GM12878 (cell line): ENCODE measurements around the gene HDDC3. TPM values are rescaled to one million over a fixed set of nuclear protein-coding genes. Genes with fewer than 3 reads are reported as not detected.

Source experiments
- ATF2 ChIP-seq: IDR thresholded peaks from 2 replicates; pipeline ENCODE4 v1.6.1; 2012; ENCODE audit warnings: low read length, inconsistent platforms
- BACH1 ChIP-seq: fragments of 450-650 bp; IDR thresholded peaks from 2 replicates; pipeline ENCODE4 v1.6.1; 2017; ENCODE audit warnings: mild to moderate bottlenecking, borderline replicate concordance
- EGR1 ChIP-seq, 2 experiments: IDR thresholded peaks; 1 replicate in 1 of 2; 2 replicates in 1 of 2; pipeline ENCODE4 v1.6.1; 2011 to 2012; ENCODE audit warnings: low read depth in 2 of 2, low read length in 2 of 2, borderline replicate concordance in 1 of 2, mild to moderate bottlenecking in 1 of 2, moderate library complexity in 1 of 2
- EP300 ChIP-seq, 2 experiments: fragments of 150-350 bp in 1 of 2; IDR thresholded peaks; 2 replicates each; pipeline ENCODE4 v1.6.1; 2011 to 2012; ENCODE audit warnings: low read depth in 2 of 2, low read length in 2 of 2, borderline replicate concordance in 1 of 2, improper control_type of control experiment in 1 of 2, inconsistent platforms in 1 of 2; ENCODE audit not compliant: control insufficient read depth in 1 of 2
- FOXM1 ChIP-seq: IDR thresholded peaks from 2 replicates; pipeline ENCODE4 v1.6.1; 2012; ENCODE audit warnings: low read depth, mild to moderate bottlenecking, inconsistent platforms, low read length, moderate library complexity
- HSF1 ChIP-seq: fragments of 150-350 bp; IDR thresholded peaks from 2 replicates; pipeline ENCODE4 v1.6.1; 2014; ENCODE audit warnings: mild to moderate bottlenecking, low read depth, low read length
- MTA3 ChIP-seq: IDR thresholded peaks from 2 replicates; pipeline ENCODE4 v1.6.1; 2012; ENCODE audit warnings: low read length, inconsistent platforms, borderline replicate concordance
- PAX5 ChIP-seq: IDR thresholded peaks from 2 replicates; pipeline ENCODE4 v1.6.1; 2011; ENCODE audit warnings: low read depth, low read length, borderline replicate concordance
- POLR2A ChIP-seq: IDR thresholded peaks from 2 replicates; pipeline ENCODE4 v1.6.1; 2011; ENCODE audit warnings: low read depth, mild to moderate bottlenecking, low read length
- RELB ChIP-seq: fragments of 450-650 bp; IDR thresholded peaks from 2 replicates; pipeline ENCODE4 v1.6.1; 2017; ENCODE audit warnings: low read depth, mild to moderate bottlenecking, moderate library complexity
- SMARCA5 ChIP-seq: fragments of 450-650 bp; IDR thresholded peaks from 2 replicates; pipeline ENCODE4 v1.6.1; 2017; ENCODE audit warnings: mild to moderate bottlenecking
- TBL1XR1 ChIP-seq: IDR thresholded peaks from 2 replicates; pipeline ENCODE4 v1.6.1; 2012; ENCODE audit warnings: low read depth, low read length, improper control_type of control experiment
- ZNF592 ChIP-seq: fragments of 450-650 bp; IDR thresholded peaks from 2 replicates; pipeline ENCODE4 v1.6.1; 2017; ENCODE audit warnings: mild to moderate bottlenecking, moderate library complexity
- polyA plus RNA-seq, 11 experiments: library from polyadenylated mRNA; depleted of rRNA in 4 of 11; unstranded in 6 of 11; stranded (reverse) in 5 of 11; fragments of >200 nt; fragmentation: Nextera tagmentation in 4 of 11; fragmentation: Illumina TruSeq in 1 of 11; extraction: Ambion mirVana in 4 of 11; extraction: Trizol in 1 of 11; gene quantifications; 1 replicate in 1 of 11; 2 replicates in 10 of 11; pipeline versions ENCODE4 v1.2.1 to v1.2.3, GENCODE V29; 2011 to 2016; ENCODE audit warnings: inconsistent platforms in 2 of 11, missing spikeins in 2 of 11, low read depth in 1 of 11
- total RNA-seq, 4 experiments: library from RNA; depleted of rRNA in 3 of 4; stranded (reverse); fragments of >200 nt in 3 of 4; fragmentation: Illumina TruSeq in 1 of 4; extraction: Trizol in 1 of 4; gene quantifications; 2 replicates each; pipeline versions ENCODE4 v1.2.1 to v1.2.3, GENCODE V29; 2013 to 2021
- TF ChIP-seq, protein P1 (sequence below): fragments of 450-650 bp; IDR thresholded peaks from 2 replicates; pipeline ENCODE4 v1.6.1; 2017; ENCODE audit warnings: mild to moderate bottlenecking, moderate library complexity

The HDDC3 gene
- total and polyA plus RNA-seq, 10 of the 15 experiments (the other 5 are each of a cell fraction or from before 2014, with no cell fraction given): 5.6 to 39.5 (median 23.0) TPM

GRCh38 chr15:90902040-90902839 is 30.1 kb downstream of the HDDC3 start (continued):
- TF ChIP-seq, protein P1, sequence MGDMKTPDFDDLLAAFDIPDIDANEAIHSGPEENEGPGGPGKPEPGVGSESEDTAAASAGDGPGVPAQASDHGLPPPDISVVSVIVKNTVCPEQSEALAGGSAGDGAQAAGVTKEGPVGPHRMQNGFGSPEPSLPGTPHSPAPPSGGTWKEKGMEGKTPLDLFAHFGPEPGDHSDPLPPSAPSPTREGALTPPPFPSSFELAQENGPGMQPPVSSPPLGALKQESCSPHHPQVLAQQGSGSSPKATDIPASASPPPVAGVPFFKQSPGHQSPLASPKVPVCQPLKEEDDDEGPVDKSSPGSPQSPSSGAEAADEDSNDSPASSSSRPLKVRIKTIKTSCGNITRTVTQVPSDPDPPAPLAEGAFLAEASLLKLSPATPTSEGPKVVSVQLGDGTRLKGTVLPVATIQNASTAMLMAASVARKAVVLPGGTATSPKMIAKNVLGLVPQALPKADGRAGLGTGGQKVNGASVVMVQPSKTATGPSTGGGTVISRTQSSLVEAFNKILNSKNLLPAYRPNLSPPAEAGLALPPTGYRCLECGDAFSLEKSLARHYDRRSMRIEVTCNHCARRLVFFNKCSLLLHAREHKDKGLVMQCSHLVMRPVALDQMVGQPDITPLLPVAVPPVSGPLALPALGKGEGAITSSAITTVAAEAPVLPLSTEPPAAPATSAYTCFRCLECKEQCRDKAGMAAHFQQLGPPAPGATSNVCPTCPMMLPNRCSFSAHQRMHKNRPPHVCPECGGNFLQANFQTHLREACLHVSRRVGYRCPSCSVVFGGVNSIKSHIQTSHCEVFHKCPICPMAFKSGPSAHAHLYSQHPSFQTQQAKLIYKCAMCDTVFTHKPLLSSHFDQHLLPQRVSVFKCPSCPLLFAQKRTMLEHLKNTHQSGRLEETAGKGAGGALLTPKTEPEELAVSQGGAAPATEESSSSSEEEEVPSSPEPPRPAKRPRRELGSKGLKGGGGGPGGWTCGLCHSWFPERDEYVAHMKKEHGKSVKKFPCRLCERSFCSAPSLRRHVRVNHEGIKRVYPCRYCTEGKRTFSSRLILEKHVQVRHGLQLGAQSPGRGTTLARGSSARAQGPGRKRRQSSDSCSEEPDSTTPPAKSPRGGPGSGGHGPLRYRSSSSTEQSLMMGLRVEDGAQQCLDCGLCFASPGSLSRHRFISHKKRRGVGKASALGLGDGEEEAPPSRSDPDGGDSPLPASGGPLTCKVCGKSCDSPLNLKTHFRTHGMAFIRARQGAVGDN: peak; percentile 79
- TF ChIP-seq FOXM1: peak; percentile 14; the same call in 1 of the 2 replicates
- no peak for TF ChIP-seq PAX5
- no peak for TF ChIP-seq EGR1 (IDR thresholded peaks at IDR 0.05; ENCODE audit: borderline replicate concordance in 1 of 2, low read depth in 2 of 2, low read length in 2 of 2)
- TF ChIP-seq RELB: no peak
- peak; percentile 75 for TF ChIP-seq POLR2A
- no peak for TF ChIP-seq ZNF592
- TF ChIP-seq SMARCA5: peak; percentile 96
- TF ChIP-seq HSF1: no peak
- no peak for TF ChIP-seq EP300 (IDR thresholded peaks at IDR 0.05; ENCODE audit: borderline replicate concordance in 1 of 2, control insufficient read depth in 1 of 2, low read depth in 2 of 2, low read length in 2 of 2)
- no peak for TF ChIP-seq ATF2
- no peak for TF ChIP-seq TBL1XR1
- peak; percentile 44; the same call in 1 of the 2 replicates for TF ChIP-seq BACH1
- no peak for TF ChIP-seq MTA3
